Inferior parietal cortex (tissue), 1 donor: ENCODE measurements around the gene SPAAR.
"Not testable (repeated sequence)": the region's sequence is repeated elsewhere in the genome, so short reads cannot be mapped to it uniquely, and the experiment has no call there.

ENCODE experiments used
- DNase-seq: peaks from one replicate; pipeline ENCODE4 v3.0.0-alpha.2; 2016; ENCODE audit errors: extremely low spot score

SPAAR gene

DNA sequence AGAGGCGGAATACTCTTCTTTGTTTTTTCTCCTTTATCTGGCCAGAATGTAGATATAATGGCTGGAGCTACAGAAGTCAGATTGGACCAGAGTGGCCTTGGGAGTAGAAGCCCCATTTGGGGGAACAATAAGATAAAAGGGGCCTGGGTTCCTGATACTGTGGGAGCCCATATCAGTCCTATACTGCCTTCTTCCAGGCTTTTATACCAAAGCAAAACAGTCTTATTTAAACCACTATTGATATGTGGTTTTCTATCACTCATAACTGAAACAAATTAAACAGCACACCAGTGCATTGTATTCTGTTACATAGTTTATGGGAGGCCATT is 14.3 kb downstream of the SPAAR start:
- no peak for DNase-seq

DNA sequence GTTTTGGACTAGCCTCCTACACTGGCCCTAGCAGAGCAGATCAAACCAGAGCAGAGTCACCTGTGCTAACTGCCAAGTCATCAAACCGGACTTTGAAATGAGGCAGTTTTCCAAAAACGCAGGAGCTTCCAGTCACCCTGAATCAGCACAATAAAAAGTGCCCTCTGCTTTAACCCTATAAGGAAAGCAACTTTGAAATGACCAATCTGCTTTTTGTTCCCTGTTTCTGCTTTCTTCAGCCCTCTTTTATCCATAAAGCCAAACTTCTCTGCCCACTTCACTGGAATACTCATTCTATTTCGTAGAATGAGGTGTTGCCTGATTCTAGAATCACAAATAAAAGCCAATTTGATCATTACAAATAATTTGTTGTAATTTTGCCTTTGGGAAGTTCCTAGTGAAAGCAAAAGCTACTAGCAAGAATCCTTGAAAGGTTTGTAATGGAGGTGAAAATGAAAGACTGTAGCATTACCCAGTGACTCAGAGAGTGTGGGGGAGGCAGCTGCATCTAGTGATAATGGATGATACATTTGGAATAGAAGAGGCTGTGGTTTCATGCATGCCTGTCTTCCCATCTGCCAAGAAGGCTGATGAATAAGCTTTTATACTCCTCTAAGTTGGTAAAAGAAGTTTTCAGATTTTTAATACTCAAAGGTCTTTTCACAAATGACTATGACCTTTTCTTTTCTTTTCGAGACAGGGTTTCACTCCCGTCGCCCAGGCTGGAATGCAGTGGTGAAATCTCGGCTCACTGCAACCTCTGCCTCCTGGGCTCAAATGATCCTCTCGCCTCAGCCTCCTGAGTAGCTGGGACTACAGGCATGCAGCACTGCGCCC is 14.9 kb downstream of the SPAAR start:
- peak; percentile 57 for DNase-seq

DNA sequence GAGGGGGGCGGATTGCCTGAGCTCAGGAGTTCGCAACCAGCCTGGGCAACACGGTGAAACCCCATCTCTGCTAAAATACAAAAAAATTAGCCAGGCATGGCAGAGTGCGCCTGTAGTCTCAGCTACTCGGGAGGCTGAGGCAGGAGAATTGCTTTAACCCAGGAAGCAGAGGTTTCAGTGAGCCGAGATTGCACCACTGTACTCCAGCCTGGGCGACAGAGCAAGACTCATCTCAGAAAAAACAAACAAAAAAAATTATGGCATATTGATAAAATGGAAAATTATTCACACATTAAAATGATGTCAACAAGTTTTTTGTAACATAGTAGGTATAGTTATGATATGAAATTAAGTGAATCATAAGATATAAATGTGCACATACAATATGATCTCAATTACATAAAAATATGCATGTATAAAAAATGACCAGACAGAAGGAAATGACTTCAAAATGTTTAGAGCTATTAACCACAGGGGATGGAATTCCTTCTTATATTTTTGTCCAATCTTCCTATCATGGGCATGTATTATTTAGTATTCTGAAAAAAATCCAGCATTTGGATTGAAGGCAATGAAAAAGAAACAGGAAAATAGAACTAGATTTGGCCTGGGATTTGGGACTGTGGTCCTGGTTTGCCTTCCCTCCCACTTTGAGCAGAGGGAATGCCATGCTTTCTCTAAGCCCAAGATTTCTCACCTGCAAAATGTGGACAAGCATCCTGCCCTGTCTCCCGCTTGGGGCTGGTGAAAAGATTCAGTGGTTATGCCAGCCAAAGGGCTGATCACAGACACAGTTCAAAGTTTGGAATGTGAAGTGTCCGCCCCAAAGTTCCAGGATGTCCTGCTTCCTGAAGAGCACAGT is 19.5 kb downstream of the SPAAR start:
- no peak for DNase-seq

GRCh38 chr9:35929453-35929718 is 20.1 kb downstream of the SPAAR start:
- DNase-seq: no peak

GRCh38 chr9:35930521-35930920 is 21.2 kb downstream of the SPAAR start:
- DNase-seq: no peak

DNA sequence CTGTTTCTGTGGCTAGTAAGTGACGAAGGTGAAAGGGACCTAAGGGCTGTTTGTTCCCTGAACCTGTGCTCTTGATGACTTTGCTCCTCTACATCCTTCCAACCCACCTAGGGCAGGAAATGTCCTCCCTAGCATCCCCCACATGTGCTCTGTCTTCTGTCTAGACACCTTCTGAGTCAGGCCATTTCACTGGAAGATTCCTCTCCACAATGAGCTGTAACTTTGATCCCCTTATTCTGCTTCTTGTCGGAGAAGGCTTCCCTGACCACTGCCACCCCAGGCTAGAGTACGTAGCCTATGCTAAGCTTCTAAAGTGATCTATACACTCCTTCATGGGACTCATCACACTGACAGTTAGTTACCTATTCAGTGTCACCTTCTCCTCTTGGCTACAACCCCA is 21.7 kb downstream of the SPAAR start:
- no peak for DNase-seq

DNA sequence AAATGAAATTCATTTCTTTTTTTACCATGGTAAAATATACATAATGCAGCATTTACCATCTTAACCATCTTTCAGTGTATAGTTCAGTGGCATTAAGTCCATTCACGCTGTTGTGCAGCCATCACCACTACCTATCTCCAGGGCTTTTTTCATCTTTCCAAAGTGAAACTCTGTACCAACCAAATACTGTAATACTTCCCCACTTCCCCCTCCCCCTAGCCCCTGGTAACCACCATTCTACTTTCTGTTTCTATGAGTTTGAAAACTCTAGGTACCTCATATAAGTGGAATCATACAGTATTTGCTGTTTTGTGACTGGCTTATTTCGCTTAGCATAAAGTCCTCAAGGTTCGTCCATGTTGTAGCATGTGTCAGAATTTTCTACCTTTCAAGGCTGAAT is 23.4 kb downstream of the SPAAR start:
- DNase-seq: no peak

DNA sequence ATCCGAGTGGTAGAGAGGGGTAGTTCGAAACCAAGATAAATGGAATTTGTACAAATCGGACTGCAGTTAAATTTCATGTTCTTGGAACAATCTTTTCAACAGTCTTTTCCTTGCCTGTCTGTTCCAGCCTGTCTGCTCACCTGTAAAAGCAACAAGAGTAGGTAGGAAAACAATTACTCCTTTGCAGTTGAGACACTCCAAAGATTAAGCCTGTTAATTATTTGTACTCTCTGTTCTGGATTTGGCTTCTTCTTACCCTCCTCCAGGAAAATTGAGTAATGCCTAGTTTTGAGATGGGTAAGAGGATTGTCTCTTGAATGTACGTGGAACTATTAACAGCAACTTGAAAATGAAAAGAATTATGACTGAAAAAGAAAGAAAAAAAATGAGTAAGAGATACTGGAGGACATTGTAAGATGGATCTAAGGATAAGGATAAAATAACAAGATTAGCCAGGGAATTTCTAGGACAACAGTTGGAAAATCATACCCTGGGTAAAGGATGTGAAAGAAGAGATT is 24.3 kb downstream of the SPAAR start:
- DNase-seq: no peak

- DNase-seq: not testable (repeated sequence)
Observed at GRCh38 chr9:35934069-35934468, 24.8 kb downstream of the SPAAR start.

GRCh38 chr9:35935261-35935660 is 26.0 kb downstream of the SPAAR start:
- no peak for DNase-seq

DNA sequence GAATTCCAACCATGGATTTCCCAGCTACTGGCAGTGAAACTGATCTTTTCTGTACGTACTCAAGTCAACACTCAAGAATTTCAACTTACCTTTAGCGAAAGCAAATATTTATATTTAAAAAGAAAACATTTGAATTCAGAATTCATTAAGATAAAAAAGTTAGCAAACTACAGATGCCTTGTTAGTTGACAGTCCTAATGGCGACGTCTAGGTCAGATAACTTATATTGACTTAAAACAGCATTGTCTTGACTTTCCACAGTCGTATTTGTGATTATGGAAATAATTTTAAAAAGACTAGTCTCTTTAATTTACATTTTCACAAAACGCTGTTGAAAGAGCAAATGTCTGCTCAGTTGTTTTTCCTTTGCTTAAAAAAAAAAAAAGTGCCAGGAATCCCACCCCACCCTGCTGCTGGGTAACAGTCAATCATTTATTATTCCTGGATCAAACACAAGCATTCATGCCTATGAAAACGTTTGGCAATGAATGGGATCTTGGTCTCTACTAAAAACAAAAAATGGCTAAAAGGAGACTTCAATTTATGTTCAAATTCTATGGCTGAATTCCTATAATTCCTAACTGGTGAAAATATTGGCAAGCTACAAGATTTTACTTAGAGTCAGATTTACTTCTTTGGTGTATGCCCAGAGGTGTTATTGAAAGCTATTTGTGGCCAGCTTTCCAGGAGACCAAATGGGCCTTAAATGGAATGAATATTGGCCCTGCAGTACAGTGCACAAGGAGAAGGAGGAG is 26.6 kb downstream of the SPAAR start:
- DNase-seq: no peak

DNA sequence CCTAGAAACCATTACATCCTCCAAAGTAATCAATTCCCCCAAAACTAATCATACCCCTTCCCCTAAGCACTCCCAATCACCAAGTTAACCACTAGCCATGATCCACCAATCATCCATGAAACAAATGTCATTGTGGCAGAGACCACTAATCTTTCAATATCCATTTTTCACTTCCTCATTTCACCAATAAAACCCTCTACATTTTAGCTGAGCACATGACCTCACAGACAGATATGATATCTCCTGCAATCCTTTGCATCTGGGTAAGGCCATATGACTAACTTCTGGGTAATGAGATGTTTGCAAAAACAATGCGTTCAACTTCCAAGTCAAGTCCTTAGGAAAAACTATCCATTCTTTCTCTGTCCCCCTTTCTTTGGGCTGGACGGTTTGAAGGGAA is 27.9 kb downstream of the SPAAR start:
- no peak for DNase-seq

- no peak for DNase-seq
Observed at GRCh38 chr9:35938474-35939356, 29.4 kb downstream of the SPAAR start.

DNA sequence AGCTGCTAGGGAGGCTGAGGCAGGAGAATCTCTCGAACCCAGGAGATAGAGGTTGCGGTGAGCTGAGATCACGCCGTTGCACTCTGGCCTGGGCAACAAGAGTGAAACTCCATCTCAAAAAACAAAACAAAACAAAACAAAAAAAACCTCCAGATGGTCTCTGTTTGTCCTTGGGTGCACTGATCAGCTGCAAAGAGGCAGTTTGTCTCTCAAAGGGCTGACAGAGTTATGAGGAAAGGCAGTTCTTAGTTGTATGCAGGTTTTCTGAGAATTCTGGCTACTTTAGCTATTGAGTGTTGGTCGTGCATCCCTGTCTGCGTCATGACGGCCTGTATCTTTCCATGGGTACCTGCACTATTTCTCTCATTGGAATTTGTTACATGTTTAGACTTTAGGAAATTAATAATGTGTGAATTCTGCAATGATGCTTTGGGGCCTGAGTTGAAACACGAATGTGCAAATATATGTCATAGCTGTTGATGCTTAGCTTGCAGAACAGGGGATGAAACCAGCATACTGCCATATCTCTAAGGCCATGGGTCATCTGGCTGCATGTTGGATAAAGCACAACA is 30.5 kb downstream of the SPAAR start:
- no peak for DNase-seq

- DNase-seq: no peak
Observed at GRCh38 chr9:35940458-35941407, 31.4 kb downstream of the SPAAR start.

DNA sequence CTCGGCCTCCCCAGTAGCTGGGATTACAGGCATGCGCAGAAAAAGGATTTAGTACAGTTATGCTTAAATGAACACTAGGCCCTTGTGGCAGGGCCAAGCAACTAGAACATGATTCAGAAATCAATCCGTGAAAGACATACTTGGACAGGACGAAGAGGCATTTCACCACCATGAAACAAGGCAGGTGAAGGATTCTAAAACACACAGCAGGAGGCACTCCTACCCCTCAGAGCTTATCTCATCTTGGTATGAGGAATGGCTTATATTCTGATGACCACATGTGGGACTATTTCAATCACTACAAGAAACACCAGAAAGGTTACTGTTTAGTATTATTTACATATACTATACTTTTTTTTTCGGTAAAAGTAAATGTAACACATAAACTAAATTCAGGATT is 33.0 kb downstream of the SPAAR start:
- DNase-seq: no peak

DNA sequence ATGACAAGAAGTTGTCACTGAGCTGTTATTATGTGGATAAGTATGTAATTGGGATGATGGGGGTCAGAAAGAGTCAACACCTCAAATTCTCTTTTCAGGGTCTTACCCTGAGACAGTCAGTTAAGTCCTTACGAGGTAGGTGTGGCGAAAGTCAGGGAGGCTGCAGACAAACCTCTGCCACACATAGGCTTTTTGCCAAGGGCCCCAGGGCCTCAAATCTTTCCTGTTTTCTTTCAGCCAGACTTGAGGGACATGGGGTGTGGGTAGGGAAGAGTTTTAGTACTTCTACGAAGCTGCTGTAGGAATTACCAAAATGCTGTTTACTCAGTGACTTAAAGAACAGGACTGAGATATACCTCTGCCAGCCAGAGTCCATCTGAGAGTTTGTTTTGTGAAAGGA is 34.9 kb downstream of the SPAAR start:
- DNase-seq: no peak

GRCh38 chr9:35944841-35945240 is 35.6 kb downstream of the SPAAR start:
- DNase-seq: no peak

DNA sequence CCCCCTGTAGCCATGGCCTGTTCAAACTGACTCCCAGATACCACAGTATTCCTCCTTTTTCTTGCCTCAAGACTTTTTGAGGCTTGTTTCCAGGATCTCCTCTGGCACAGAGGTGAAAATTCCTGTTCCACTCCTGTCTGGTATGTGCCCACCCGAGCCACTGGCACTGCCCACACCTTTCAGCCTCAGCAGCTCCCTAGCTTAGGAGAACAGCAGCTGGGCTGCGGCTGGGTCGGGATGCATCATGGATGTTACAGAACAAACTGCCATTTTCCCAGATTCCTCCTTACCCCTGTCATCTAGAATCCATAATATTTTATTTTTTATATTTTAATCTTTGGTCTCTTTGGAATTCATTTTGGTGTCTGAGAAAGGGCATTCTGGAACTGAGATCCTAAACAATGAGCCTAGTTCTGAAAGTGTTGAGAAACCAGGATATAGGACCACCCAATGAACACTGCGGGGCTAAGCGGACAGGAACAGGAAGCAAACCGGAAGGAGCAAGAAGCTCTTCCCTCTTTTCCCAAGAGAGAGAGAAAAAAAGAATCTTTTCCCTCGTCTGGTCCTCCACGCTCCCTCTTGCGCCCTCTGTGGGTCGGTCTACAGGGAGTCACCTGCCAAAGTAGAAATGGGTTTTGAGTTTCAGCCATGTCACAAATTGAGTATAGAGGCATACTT is 36.2 kb downstream of the SPAAR start:
- peak; percentile 74 for DNase-seq
